RWPE1 (cell line): ENCODE measurements around the gene TMEM117.

ENCODE experiments used
- CTCF ChIA-PET: fragments of 350-600 bp; sonication (Branson Sonifier 250); formaldehyde crosslinking; extraction: SDS; loops from one replicate; lab custom pipeline; 2021; lab: Yijun Ruan, JAX
- POLR2A ChIA-PET: fragments of 400-600 bp; formaldehyde crosslinking; extraction: SDS; loops from one replicate; lab custom pipeline; 2020; ENCODE audit warnings: antibody characterized with exemption; ENCODE audit not compliant: low non-redundant PET; lab: Yijun Ruan, JAX
- DNase-seq: peaks from one replicate; pipeline ENCODE4 v3.0.0; 2012; ENCODE audit warnings: low spot score
- H3K27ac ChIP-seq: fragments of 450-650 bp; 2 replicates; pipeline ENCODE4 v1.5.1; 2017
- CTCF ChIP-seq: fragments of 450-650 bp; conservative IDR thresholded peaks from 2 replicates; pipeline ENCODE4 v1.5.1; 2017; ENCODE audit warnings: low read depth, mild to moderate bottlenecking

TMEM117 gene

GRCh38 chr12:44314007-44314500, 478.2 kb downstream of the TMEM117 start:
- no peak for TF ChIP-seq CTCF
- ChIA-PET CTCF (no interaction called here), POLR2A (no interaction called here)
- no peak for DNase-seq
- no peak overlapping the region for H3K27ac ChIP-seq

GRCh38 chr12:44317651-44318126, 481.8 kb downstream of the TMEM117 start:
- no peak for DNase-seq
- ChIA-PET POLR2A (no interaction called here), CTCF (interaction anchor here (0.5 kb wide), 1 partner anchor 756 kb away, joined by 5 read pairs; no protein-coding TSS in a partner anchor)
- TF ChIP-seq CTCF, result no peak
- H3K27ac ChIP-seq, result no peak overlapping the region

GRCh38 chr12:44331269-44331668, 495.4 kb downstream of the TMEM117 start:
- DNase-seq, result no peak
- H3K27ac ChIP-seq, result no peak overlapping the region
- POLR2A ChIA-PET, result no interaction called here
- CTCF ChIA-PET, result no interaction called here
- TF ChIP-seq CTCF, result no peak

- ChIA-PET CTCF (no interaction called here), POLR2A (no interaction called here)
- TF ChIP-seq CTCF, result no peak
- DNase-seq, result no peak
- H3K27ac ChIP-seq, result no peak overlapping the region
Measured at GRCh38 chr12:44334347-44334746, 498.5 kb downstream of the TMEM117 start.

- POLR2A ChIA-PET, result no interaction called here
- no peak for DNase-seq
- CTCF ChIA-PET, result no interaction called here
- TF ChIP-seq CTCF, result no peak
- H3K27ac ChIP-seq, result no peak overlapping the region
Measured at GRCh38 chr12:44335030-44335429, 499.1 kb downstream of the TMEM117 start.

GRCh38 chr12:44336577-44336976, 500.7 kb downstream of the TMEM117 start:
- POLR2A ChIA-PET, result no interaction called here
- CTCF ChIA-PET, result interaction anchor here (0.6 kb wide), 1 partner anchor 939 kb away, joined by 5 read pairs; no protein-coding TSS in a partner anchor
- no peak for DNase-seq
- TF ChIP-seq CTCF, result no peak
- H3K27ac ChIP-seq, result no peak overlapping the region
